Endothelial cell of umbilical vein (primary cell): ENCODE data around the gene ARL8A. TPM values are rescaled to one million over a fixed set of nuclear protein-coding genes. Genes with fewer than 3 reads are reported as not detected.

Experiments used
- BruUV-seq: library from RNA; stranded (reverse); fragments of 400-500 nt; replicated peaks from 2 replicates; lab custom pipeline; 2021; lab: Mats Ljungman, UMichigan
- CTCF ChIA-PET: fragments of 300-600, 350-600 bp; sonication (Branson Sonifier 250); formaldehyde crosslinking; loops from one replicate; lab custom pipeline; 2021; ENCODE audit warnings: antibody characterized with exemption, inconsistent platforms; lab: Charles Lee
- POLR2A ChIA-PET: fragments of 300-600, 350-600 bp; sonication (Branson Sonifier 250); formaldehyde crosslinking; loops from one replicate; lab custom pipeline; 2021; ENCODE audit warnings: antibody characterized with exemption, inconsistent platforms; lab: Charles Lee
- DNase-seq: peaks from one replicate; pipeline ENCODE4 v3.0.0-alpha.2; 2011; ENCODE audit warnings: low read depth, low spot score
- FAIRE-seq: peaks from 2 replicates; lab custom pipeline; 2011; peaks lifted over from hg19 to GRCh38; lab: Jason Lieb, UNC
- H2AFZ ChIP-seq: 2 replicates; pipeline ENCODE4 v1.6.0; 2012; ENCODE audit warnings: low read depth, low read length, control low read depth, inconsistent platforms
- H3K27ac ChIP-seq: 2 replicates; pipeline ENCODE4 v1.5.1; 2011; ENCODE audit warnings: low read depth, mild to moderate bottlenecking, control low read depth, low read length, moderate library complexity; ENCODE audit not compliant: insufficient read depth
- H3K27me3 ChIP-seq, 2 experiments: 2 replicates each; pipeline versions ENCODE4 v1.6.0 to v1.6.1; 2011; ENCODE audit warnings: low read length in 2 of 2, mixed read lengths in 1 of 2; ENCODE audit not compliant: control insufficient read depth in 2 of 2, insufficient read depth in 2 of 2
- H3K36me3 ChIP-seq, 2 experiments: 2 replicates in 1 of 2; 3 replicates in 1 of 2; pipeline ENCODE4 v1.5.1; 2011; ENCODE audit warnings: low read length in 2 of 2, mild to moderate bottlenecking in 1 of 2, moderate library complexity in 1 of 2; ENCODE audit not compliant: control insufficient read depth in 2 of 2, insufficient read depth in 2 of 2; ENCODE audit errors: extremely low read depth in 1 of 2
- H3K4me1 ChIP-seq: 3 replicates; pipeline ENCODE4 v1.5.1; 2011; ENCODE audit warnings: mild to moderate bottlenecking, low read length; ENCODE audit not compliant: control insufficient read depth, insufficient read depth; ENCODE audit errors: extremely low read depth
- H3K4me2 ChIP-seq: 2 replicates; pipeline ENCODE4 v1.6.1; 2011; ENCODE audit warnings: low read length, control low read depth, mixed read lengths; ENCODE audit not compliant: insufficient read depth
- H3K4me3 ChIP-seq, 3 experiments: fragments of 200-600 bp in 1 of 3; sonication (generic), shearing (Covaris generic) in 1 of 3; replicated peaks in 1 of 3; 2 replicates each; pipeline ENCODE4 v1.5.1; 2011 to 2016; ENCODE audit warnings: control low read depth in 3 of 3, low read length in 3 of 3, mild to moderate bottlenecking in 2 of 3, inconsistent platforms in 1 of 3, low read depth in 1 of 3, moderate library complexity in 1 of 3; ENCODE audit not compliant: insufficient read depth in 1 of 3
- H3K79me2 ChIP-seq: 2 replicates; pipeline ENCODE4 v1.6.0; 2012; ENCODE audit warnings: low read length, inconsistent platforms; ENCODE audit not compliant: control insufficient read depth, insufficient read depth
- H3K9ac ChIP-seq: replicated peaks from 2 replicates; pipeline ENCODE3; 2011; ENCODE audit warnings: low read length, control low read depth; ENCODE audit not compliant: insufficient read depth; ENCODE audit errors: extremely low read depth
- H3K9me1 ChIP-seq: replicated peaks from 3 replicates; pipeline ENCODE4 v1.6.0; 2011; ENCODE audit warnings: mild to moderate bottlenecking, low read length; ENCODE audit not compliant: control insufficient read depth, insufficient read depth; ENCODE audit errors: extremely low read depth
- H3K9me3 ChIP-seq: replicated peaks from 2 replicates; pipeline ENCODE4 v1.5.1; 2012; ENCODE audit warnings: low read length, inconsistent platforms; ENCODE audit not compliant: control insufficient read depth, insufficient read depth
- H4K20me1 ChIP-seq: replicated peaks from 2 replicates; pipeline ENCODE3; 2011; ENCODE audit warnings: mild to moderate bottlenecking, low read length; ENCODE audit not compliant: control insufficient read depth, insufficient read depth; ENCODE audit errors: extremely low read depth
- CTCF ChIP-seq, 2 donors: IDR thresholded peaks; 1 replicate in 1 of 2; 2 replicates in 1 of 2; pipeline ENCODE4 v1.5.1; 2011; ENCODE audit warnings: low read length in 2 of 2, mild to moderate bottlenecking in 2 of 2, moderate library complexity in 2 of 2, control low read depth in 1 of 2, inconsistent platforms in 1 of 2, low read depth in 1 of 2; ENCODE audit not compliant: insufficient read depth in 1 of 2; ENCODE audit errors: extremely low read depth in 1 of 2
- EZH2 ChIP-seq: IDR thresholded peaks from 2 replicates; pipeline ENCODE4 v1.6.1; 2012; ENCODE audit warnings: borderline replicate concordance, low read depth, mild to moderate bottlenecking, moderate library complexity, low read length, inconsistent platforms; ENCODE audit not compliant: severe bottlenecking
- FOS ChIP-seq: IDR thresholded peaks from 2 replicates; pipeline ENCODE4 v1.6.1; 2011; ENCODE audit warnings: mild to moderate bottlenecking, low read length, moderate library complexity, borderline replicate concordance; ENCODE audit not compliant: insufficient read depth
- GATA2 ChIP-seq: IDR thresholded peaks from 2 replicates; pipeline ENCODE4 v1.7.0; 2011; ENCODE audit warnings: low read depth, mild to moderate bottlenecking, moderate library complexity, mixed read lengths, low read length; ENCODE audit not compliant: insufficient read length, insufficient read depth
- JUN ChIP-seq: IDR thresholded peaks from 2 replicates; pipeline ENCODE4 v1.6.1; 2011; ENCODE audit warnings: borderline replicate concordance, low read depth; ENCODE audit not compliant: insufficient read length, insufficient read depth
- MAX ChIP-seq: IDR thresholded peaks from 2 replicates; pipeline ENCODE4 v1.6.1; 2011; ENCODE audit not compliant: insufficient read depth, insufficient read length
- MYC ChIP-seq: IDR thresholded peaks from one replicate; pipeline ENCODE4 v1.6.1; 2011; ENCODE audit warnings: mild to moderate bottlenecking, low read depth, low read length
- POLR2A ChIP-seq: IDR thresholded peaks from 2 replicates; pipeline ENCODE4 v1.6.1; 2012; ENCODE audit warnings: low read depth, mild to moderate bottlenecking, control low read depth, low read length
- POLR2AphosphoS5 ChIP-seq: IDR thresholded peaks from 2 replicates; pipeline ENCODE4 v1.6.1; 2012; ENCODE audit warnings: low read depth, mild to moderate bottlenecking, control low read depth, low read length, moderate library complexity; ENCODE audit not compliant: insufficient read depth
- dilution Hi-C: fragments of 300-500 bp; cut with MboI; formaldehyde crosslinking; loops from one replicate; pipeline ENCODE4 v1.15.0; 2019; ENCODE audit warnings: low sequenced_read_pairs; ENCODE audit not compliant: extremely low pct_ligation_motif_present
- intact Hi-C: fragments of 100-400 bp; cut with micrococcal nuclease; formaldehyde crosslinking; loops from one replicate; pipeline ENCODE4 v1.10.0; 2022
- polyA plus RNA-seq, 4 experiments: library from polyadenylated mRNA; depleted of rRNA in 3 of 4; stranded (reverse) in 3 of 4; unstranded in 1 of 4; fragments of >200 nt; gene quantifications; 2 replicates each; pipeline versions ENCODE4 v1.2.1 to v1.2.3, GENCODE V29; 2011 to 2012; ENCODE audit warnings: missing spikeins in 1 of 4
- total RNA-seq: library from RNA; stranded (reverse); gene quantifications from 2 replicates; pipeline ENCODE4 v1.2.3, GENCODE V29; 2021

Gene ARL8A
- total and polyA plus RNA-seq, 2 donors (not counting 3 experiments of a cell fraction or from before 2014, with no cell fraction given): 54.3 to 69.5 TPM

GRCh38 chr1:202163281-202164270, 19.0 kb upstream of the ARL8A start:
- TF ChIP-seq MYC: no peak
- TF ChIP-seq MAX: no peak
- TF ChIP-seq JUN: no peak
- TF ChIP-seq FOS: no peak
- TF ChIP-seq CTCF (IDR thresholded peaks at IDR 0.05; ENCODE audit: extremely low read depth in 1 of 2, insufficient read depth in 1 of 2, low read depth in 1 of 2, low read length in 2 of 2): no peak
- no peak for TF ChIP-seq POLR2AphosphoS5
- TF ChIP-seq GATA2: no peak
- no peak for TF ChIP-seq EZH2
- TF ChIP-seq POLR2A: no peak
- BruUV-seq: no TSS peak
- POLR2A ChIA-PET: no interaction called here
- Histone ChIP-seq H3K4me3 (no peak overlapping the region), H3K27ac (no peak overlapping the region), H3K27me3 (no peaks in the 10 kb centered on the region), H3K9ac (no peak overlapping the region), H3K79me2 (no peaks in the 10 kb centered on the region), H3K4me2 (no peak overlapping the region), H3K4me1 (peaks cover 7% of the 10 kb centered on the region), H2AFZ (no peak overlapping the region), H3K36me3 (no peaks in the 10 kb centered on the region), H4K20me1 (no peaks in the 10 kb centered on the region), H3K9me1 (no peaks in the 10 kb centered on the region), H3K9me3 (no peaks in the 10 kb centered on the region)
- CTCF ChIA-PET: interaction anchor here (1.4 to 1.7 kb wide), 3 partner anchors 9 to 25 kb away, joined by 4 to 8 read pairs (median 6); no protein-coding TSS in a partner anchor
- dilution Hi-C loops: no loop called here
- no peak for FAIRE-seq
- no peak for DNase-seq
- intact Hi-C loops: no loop called here
